Epithelial cell of proximal tubule (primary cell): ENCODE results near the gene RALGPS1. TPM values are rescaled to one million over a fixed set of nuclear protein-coding genes. Genes with fewer than 3 reads are reported as not detected.
A peak's percentile ranks its signal among the peaks of the same experiment; 100 is the strongest.

Experiments used
- DNase-seq: peaks from one replicate; pipeline ENCODE4 v3.0.0-alpha.2; 2011; ENCODE audit warnings: low read depth
- H3K4me3 ChIP-seq: 2 replicates; pipeline ENCODE4 v1.5.1; 2011; ENCODE audit warnings: low read depth, mild to moderate bottlenecking, low read length
- total RNA-seq: library from RNA; depleted of rRNA; stranded (reverse); fragments of >200 nt; gene quantifications from 2 replicates; pipeline ENCODE4 v1.2.3, GENCODE V29; 2015
- TF ChIP-seq, protein P1 (sequence below): conservative IDR thresholded peaks from 2 replicates; pipeline ENCODE4 v1.5.1; 2012; ENCODE audit warnings: low read depth, mild to moderate bottlenecking, low read length

The RALGPS1 gene
- total RNA-seq, 1 donor from 2014 or later: 4.0 TPM

DNA sequence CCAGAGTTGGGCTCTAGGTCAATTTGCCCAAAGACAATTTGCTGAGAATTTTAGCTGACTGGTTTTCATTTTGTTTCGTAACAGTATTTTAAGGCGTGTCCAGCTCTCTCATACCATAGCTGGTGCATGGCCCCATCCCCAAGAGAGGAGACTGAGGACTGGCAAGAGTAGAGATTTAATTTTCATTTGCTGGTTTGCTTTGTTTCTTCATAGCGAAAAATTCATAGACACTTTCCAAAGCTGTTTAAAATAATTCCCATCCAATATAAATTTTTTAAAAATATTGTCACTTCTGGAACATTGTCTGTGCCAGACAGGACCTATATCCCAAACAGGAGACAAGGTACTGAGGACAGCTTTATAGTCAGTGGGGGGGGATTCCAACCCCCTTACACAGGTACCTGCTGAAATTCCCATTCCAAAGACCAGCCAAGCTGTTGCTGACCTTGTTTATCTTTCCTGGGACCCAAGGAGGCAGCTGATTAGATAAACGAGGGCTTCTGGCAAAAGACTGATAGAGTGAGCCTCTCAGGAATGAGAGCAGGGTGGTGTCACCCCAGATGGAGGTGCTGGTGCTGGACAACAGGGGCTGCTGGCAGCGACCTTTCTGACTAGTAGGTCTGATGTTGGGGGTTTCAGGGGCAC lies 214.6 kb downstream of the RALGPS1 start:
- H3K4me3 ChIP-seq: no peak overlapping the region
- TF ChIP-seq, protein P1, sequence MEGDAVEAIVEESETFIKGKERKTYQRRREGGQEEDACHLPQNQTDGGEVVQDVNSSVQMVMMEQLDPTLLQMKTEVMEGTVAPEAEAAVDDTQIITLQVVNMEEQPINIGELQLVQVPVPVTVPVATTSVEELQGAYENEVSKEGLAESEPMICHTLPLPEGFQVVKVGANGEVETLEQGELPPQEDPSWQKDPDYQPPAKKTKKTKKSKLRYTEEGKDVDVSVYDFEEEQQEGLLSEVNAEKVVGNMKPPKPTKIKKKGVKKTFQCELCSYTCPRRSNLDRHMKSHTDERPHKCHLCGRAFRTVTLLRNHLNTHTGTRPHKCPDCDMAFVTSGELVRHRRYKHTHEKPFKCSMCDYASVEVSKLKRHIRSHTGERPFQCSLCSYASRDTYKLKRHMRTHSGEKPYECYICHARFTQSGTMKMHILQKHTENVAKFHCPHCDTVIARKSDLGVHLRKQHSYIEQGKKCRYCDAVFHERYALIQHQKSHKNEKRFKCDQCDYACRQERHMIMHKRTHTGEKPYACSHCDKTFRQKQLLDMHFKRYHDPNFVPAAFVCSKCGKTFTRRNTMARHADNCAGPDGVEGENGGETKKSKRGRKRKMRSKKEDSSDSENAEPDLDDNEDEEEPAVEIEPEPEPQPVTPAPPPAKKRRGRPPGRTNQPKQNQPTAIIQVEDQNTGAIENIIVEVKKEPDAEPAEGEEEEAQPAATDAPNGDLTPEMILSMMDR: no peak
- no peak for DNase-seq

DNA sequence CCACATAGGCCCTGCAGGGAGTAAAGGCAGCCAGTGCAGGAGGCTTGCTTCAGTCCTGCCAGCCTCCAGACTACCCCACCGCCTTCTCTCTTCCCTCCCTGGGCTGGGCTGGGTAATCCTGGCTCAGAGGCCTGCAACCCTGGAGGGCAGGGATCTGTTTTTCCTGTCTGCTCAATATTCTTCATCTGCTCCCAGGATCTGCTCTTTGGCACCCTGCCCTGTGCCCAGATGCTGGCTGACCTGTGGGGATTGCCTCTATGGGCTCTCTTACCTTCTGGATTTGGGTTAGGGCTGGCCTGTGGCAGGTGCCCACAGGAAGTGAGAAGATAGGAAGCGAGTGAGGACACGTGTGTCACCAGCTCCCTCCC lies 215.1 kb downstream of the RALGPS1 start:
- no peak overlapping the region for H3K4me3 ChIP-seq
- TF ChIP-seq, protein P1: no peak
- DNase-seq: no peak

DNA sequence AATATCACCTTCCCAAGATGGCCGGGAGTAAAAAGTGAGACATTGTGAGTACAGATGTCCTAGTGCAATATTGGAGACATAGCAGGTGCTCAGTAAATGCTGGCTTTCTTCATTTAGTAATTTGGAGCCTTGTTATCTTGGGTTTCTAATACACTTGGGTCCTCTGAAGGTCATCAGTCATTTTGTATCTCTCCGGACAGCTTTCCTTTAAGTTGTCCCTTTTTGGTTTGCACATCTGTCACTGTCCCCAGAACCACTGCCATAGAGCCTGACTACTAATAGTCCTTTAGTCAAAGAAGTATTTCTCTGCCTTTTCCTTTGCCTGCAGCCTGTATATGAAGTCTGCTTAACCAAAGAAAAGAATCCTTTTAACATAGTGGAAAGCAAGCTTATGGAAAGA lies 215.7 kb downstream of the RALGPS1 start:
- TF ChIP-seq, protein P1: no peak
- DNase-seq: no peak
- H3K4me3 ChIP-seq: no peak overlapping the region

DNA sequence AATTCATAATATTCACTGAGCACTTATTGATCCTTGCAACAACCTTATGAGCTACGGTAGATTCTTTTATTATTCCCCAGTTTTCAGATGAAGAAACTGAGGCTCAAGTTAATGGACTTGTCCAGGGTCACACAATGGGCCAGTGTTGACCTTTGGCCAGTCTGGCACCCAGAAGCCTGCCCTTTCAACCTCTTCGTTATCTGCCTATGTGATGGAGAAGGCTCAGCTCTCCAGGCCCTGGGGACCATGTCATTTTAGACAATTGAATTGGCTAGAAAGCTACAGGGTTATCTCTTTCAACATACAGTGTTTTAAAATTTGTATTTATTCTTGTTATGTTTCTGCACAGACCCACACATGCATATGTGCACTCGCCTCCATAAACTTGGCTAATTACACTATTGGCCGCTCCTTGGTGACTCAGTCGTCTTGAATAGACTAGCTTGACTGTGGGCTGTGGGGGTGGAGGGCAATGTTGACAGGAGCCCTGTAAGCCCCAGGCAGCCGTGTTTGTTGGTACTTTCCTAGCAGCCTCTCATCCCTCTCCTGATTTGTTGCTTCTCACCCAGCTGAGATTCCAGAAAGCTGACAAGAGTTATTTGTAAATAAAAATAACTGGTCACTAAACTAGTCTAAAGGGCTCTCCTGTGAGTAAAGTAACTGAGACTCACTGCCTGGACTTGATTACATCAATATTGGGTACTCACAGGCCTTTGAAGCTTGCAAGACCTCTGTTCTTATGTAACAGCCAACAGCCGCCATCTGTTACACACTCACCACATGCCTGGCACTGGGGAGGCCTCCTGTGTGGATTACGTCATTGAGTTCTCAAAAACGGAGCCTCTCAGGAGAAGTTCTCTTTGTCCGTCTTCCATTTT lies 216.3 kb downstream of the RALGPS1 start:
- TF ChIP-seq, protein P1: no peak
- H3K4me3 ChIP-seq: no peak overlapping the region
- DNase-seq: peak; percentile 77

DNA sequence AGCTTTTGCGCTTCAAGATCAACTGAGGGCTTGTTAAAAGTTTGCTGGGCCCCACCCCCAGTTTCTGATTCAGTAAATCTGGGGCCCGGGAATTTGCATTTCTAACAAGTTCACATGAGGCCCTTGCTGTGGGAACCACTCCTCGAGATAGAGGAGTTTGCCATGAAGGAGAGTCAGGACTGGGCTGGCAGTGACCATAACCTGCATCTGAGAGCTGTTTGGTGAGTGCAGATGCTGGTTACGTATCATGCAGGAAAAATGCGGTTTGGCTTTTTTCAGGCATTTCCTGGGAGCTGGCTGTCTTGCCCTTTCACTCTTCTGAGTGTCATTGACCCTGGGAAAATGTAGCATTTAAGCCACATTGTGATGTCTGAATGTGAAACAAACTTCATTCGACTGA lies 217.3 kb downstream of the RALGPS1 start:
- DNase-seq: peak; percentile 59
- H3K4me3 ChIP-seq: no peak overlapping the region
- TF ChIP-seq, protein P1: no peak

DNA sequence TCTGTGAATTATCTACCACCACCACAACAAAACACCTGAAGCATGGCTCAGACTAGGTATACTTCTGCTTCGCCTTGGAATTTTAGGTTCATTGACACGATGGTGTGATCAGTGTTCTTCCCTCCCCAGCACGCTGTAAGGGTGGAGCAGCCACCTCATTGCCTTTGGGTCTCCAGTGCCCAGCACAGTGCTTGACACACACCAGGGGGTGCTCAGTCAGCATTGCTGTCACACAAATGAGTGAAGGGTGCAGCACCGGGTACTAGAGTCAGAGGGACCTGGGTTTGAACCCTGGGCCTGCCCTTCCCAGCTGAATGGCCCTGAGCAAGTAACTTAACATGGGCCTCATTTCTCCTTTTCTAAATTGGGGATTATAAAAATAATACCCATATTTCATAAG lies 217.8 kb downstream of the RALGPS1 start:
- no peak for DNase-seq
- H3K4me3 ChIP-seq: no peak overlapping the region
- TF ChIP-seq, protein P1: no peak
